Measurements from ENCODE around the gene XIRP2.
"Not testable (repeated sequence)": the region's sequence is repeated elsewhere in the genome, so short reads cannot be mapped to it uniquely, and the experiment has no call there.

Gene XIRP2

GRCh38 chr2:167200019-167200418 is 311.7 kb downstream of the XIRP2 start:
- DNase-seq, result no peak

- DNase-seq, result no peak
Measured at GRCh38 chr2:167209784-167210183, 321.5 kb downstream of the XIRP2 start.

GRCh38 chr2:167212014-167212648 is 323.9 kb downstream of the XIRP2 start:
- no peak for DNase-seq

- DNase-seq, result no peak
Measured at GRCh38 chr2:167215595-167215994, 327.3 kb downstream of the XIRP2 start.

GRCh38 chr2:167237478-167237877 is 349.2 kb downstream of the XIRP2 start:
- DNase-seq, result no peak

GRCh38 chr2:167240671-167241070 is 352.4 kb downstream of the XIRP2 start:
- DNase-seq, result no peak

GRCh38 chr2:167249197-167249596 is 360.9 kb downstream of the XIRP2 start:
- DNase-seq, result no peak

- DNase-seq, result no peak
Measured at GRCh38 chr2:167253025-167253424, 364.7 kb downstream of the XIRP2 start.

GRCh38 chr2:167254721-167255120 is 366.4 kb downstream of the XIRP2 start:
- no peak for DNase-seq

- no peak for DNase-seq
Measured at GRCh38 chr2:167258712-167259111, 370.4 kb downstream of the XIRP2 start.

GRCh38 chr2:167264380-167264779 is 376.1 kb downstream of the XIRP2 start:
- DNase-seq, result no peak

- no peak for DNase-seq
Measured at GRCh38 chr2:167265004-167265403, 376.7 kb downstream of the XIRP2 start.

- DNase-seq, result no peak
Measured at GRCh38 chr2:167265722-167266121, 377.4 kb downstream of the XIRP2 start.

GRCh38 chr2:167268245-167268644 is 380.0 kb downstream of the XIRP2 start:
- not testable (repeated sequence) for DNase-seq

GRCh38 chr2:167271932-167272331 is 383.7 kb downstream of the XIRP2 start:
- no peak for DNase-seq

GRCh38 chr2:167275046-167275445 is 386.8 kb downstream of the XIRP2 start:
- no peak for DNase-seq

GRCh38 chr2:167279810-167280209 is 391.5 kb downstream of the XIRP2 start:
- DNase-seq, result no peak

- DNase-seq, result no peak
Measured at GRCh38 chr2:167287212-167287611, 398.9 kb downstream of the XIRP2 start.

GRCh38 chr2:167289651-167290410 is 401.6 kb downstream of the XIRP2 start:
- DNase-seq, result no peak

GRCh38 chr2:167292430-167293171 is 404.3 kb downstream of the XIRP2 start, which contains the start of gene B3GALT1:
TSS of gene B3GALT1 (plus strand) at chr2:167293001.
- peak; percentile 18 for DNase-seq

- no peak for DNase-seq
Measured at GRCh38 chr2:167293172-167293781, 405.0 kb downstream of the XIRP2 start.

- no peak for DNase-seq
Measured at GRCh38 chr2:167293943-167294775, 405.9 kb downstream of the XIRP2 start.
